Stimulated activated CD4-positive, alpha-beta T cell treated with anti-CD3 and anti-CD28 coated beads, TNF-alpha, amount 100 ng/mL, for 24 hours (primary cell): ENCODE results near the gene TBL1Y.
"Not testable (repeated sequence)": the region's sequence is repeated elsewhere in the genome, so short reads cannot be mapped to it uniquely, and the experiment has no call there.

Experiments
- DNase-seq, 3 experiments: peaks; one replicate each; pipeline ENCODE4 v3.0.0-alpha.2; 2020; ENCODE audit warnings: low read depth in 3 of 3

TBL1Y gene

DNA sequence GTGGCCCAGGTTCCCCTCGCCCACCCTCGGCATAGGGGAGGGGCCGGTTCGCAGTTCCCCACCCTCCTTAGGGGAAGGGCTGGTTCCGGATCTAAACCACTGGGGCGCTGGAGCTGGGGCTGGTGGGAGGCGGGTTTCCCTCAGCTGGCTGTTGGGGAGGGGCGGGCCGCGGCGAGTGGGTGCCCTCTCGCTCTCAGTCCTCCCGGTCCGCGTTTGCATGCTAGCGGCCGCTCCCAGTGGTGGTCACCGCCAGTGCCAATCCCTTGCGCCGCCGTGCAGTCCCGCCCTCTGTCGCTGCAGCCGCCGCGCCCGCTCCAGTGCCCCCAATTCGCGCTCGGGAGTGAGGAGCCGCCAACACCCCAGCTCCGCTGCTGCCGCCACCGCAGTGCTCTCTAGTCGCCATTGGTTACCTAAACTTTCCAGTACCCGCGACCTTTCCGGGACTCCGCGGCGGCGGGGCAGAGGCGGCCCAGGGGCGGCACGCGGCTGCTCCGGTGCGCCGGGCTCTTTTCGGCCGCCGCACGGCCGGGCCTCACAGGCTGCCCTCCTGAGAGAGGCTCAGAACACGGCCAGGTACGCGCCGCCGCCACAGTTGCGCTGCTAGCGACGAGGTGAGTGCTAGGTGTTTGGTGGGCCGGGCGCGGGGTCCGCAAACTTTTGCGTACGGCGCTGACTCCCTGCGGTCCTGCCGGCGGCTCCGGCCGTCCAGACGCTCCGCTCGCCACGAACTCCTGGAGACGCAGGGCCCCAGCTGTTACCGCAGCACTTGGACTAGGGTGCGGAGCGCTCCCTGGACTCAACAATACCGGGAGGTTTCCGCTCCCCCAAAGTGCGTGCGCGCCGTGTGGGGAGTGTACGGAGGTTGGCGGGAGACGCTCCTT is at the start of gene TBL1Y:
Gene TBL1Y, plus strand, starts transcription at position 326 of the 881 bp plus-strand sequence. CDS start 114,388 bp downstream, outside the sequence.
- no peak for DNase-seq

- DNase-seq: no peak
Measured at GRCh38 chrY:6894496-6894895, 16.0 kb upstream of the TBL1Y start.

DNA sequence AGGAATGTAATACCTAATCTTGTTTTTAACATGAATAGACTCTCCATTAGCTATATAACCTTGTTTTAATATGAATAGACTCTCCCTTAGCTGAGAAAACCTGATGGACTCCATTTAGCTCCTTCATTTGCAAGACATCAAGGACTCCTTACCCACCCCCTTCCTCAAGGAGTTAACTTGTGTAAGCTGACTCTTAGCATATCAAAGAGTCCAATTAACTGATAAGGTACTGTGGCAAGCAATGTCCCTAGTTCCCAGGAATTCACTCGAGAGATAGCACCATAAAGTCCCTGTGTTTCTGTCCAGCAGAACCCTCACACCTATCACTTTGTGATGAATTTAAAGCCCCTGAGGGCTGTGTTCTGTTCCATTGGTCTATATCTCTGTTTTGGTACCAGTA is 15.3 kb upstream of the TBL1Y start:
- DNase-seq: no peak

DNA sequence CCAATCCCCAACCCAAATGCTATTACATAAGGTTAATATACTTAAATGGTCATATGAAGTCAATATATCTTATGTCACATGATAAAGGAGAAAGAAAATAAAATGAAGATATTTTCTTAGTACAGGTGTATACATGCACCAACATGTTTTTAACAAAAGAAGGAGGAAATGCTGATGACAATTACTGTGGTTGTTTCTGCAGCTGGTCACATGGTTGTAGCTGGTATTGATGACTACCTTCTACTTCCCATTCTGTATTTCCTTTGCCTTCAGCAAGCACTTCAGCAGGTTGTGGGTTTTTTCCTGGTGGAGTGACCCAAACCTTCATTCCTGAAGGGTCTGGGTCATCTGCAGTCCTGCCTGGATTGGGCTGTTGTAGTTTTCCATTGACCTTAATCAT is 8.4 kb upstream of the TBL1Y start:
- DNase-seq: not testable (repeated sequence)

GRCh38 chrY:6907591-6907990 is 2.9 kb upstream of the TBL1Y start:
- no peak for DNase-seq

DNA sequence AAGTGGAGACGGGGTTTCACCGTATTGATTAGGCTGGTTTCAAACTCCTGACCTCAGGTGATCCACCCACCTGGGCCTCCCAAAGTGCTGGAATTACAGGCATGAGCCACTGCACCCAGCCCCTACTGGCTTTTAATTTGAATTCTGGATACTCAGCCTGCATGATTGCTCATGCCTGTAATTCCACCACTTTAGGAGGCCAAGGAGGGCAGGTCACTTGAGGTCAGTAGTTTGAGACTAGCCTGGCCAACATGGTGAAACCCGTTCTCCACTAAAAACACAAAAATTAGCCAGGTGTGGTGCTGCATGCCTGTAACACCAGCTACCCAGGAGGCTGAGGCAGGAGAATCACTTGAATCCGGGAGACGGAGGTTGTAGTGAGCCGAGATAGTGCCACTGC is 2.5 kb upstream of the TBL1Y start:
- not testable (repeated sequence) for DNase-seq

DNA sequence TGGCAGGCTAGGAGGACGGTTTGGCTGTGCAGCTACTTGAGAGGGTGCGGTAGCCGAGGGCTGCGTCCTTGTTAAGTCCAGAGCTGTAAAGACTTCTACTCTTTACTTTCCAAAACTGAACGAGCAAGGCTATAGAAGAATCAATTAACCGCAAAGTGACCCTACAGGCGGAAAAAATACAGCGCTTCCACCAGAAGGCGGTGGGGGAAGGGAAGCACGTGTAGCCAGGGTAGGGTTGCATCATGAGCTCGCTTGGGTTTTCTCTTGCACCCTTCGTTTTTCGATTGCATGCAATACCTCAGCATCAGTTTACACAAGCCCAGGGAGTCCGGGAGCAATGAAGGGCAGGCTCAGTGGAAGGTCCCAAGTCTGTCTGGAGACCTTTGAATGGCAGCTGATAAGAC is 1.4 kb upstream of the TBL1Y start:
- DNase-seq: no peak

- no peak for DNase-seq
Measured at GRCh38 chrY:6909856-6910255, 641 bp upstream of the TBL1Y start.

DNA sequence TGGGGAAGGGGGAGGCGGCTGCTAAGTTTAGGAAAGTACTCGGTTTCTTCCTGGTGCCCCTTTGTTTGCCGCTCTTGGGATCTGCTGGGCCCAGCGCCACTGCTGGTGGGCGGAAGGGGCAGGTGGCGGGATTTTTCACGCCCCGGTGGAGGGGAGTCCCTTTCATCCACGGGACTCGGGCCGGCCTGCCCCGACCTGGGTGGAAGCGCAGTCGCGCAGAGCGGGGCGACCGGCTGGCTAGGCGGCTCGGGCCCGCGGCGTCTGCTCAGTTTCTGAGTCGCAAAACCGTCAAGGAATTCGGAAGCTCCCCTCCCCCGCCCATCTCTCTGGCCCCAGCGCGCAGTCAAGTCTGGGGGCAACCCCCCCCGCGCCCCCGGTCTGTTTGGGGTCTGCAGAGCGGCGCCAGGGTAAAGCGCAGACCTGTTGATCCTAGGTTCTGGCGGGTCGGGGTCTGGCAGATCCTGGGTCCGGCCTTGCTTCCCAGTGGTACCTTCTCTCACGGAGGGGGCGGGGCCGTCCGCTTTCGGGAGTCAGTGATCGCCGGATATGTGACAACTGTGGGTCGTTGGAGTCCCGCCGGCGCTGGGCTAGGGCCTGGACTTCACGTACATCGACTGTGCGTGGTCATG is 870 bp downstream of the TBL1Y start, which contains the start of gene AMELY:
Gene AMELY, minus strand, starts transcription at position 500 of the 629 bp plus-strand sequence. CDS start 39,144 bp downstream, outside the sequence.
- no peak for DNase-seq

DNA sequence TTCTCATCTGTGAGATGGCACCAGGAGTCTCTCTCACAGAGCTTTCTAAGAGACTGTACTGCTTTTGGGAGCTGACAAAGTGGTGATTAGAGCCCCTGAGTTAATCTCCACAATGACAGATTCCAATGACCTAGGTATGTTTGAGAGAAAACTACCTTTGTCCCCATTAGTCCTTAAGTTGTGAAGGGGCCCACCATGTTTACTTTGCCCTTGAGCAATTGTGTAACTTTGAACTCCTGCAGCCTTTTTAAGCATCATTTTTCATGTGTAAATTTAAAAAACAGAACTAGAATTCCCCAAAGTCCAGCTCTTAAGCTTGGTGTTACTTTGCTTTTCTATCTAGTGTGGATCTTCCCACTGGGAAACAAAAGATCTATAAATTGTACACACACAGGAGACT is 2.9 kb downstream of the TBL1Y start:
- no peak for DNase-seq

DNA sequence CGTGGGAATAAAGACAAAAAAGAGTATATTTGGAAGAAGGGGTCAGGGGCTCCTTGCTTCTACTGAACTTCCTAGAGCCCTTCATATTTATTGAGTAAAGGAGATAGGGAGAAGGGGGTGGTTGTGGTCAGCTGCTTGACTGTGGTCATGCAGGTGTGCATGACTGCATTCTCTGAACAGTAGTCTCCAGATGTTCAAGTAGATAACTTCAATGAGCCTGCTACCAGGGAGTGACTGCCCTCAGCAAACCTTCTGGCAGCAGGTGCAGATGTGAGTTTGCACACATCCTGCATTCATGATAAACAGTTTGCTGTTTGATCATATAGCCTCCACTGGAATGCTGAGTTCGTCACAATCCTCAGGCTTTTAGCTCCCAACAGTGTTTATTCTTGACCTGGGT is 10.6 kb downstream of the TBL1Y start:
- no peak for DNase-seq

DNA sequence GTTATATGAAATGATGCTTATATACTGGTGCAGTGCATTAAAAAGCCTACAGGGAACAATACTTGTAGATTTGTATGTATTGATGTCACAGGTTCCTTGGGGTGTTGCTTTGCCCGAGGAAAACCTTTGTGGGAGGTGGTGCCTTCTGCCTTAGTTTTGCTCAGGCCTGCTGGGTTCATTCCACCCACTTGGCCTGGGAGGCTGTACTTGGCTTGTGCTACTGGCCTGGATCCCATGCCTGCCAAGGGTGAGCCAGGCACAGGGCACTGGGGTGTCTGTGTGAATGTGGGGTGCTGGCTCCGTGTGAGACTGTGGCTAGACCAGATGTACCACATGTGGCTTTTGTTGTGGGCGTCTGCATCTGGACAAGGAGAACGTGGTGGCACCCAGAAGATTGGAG is 17.8 kb downstream of the TBL1Y start:
- no peak for DNase-seq

DNA sequence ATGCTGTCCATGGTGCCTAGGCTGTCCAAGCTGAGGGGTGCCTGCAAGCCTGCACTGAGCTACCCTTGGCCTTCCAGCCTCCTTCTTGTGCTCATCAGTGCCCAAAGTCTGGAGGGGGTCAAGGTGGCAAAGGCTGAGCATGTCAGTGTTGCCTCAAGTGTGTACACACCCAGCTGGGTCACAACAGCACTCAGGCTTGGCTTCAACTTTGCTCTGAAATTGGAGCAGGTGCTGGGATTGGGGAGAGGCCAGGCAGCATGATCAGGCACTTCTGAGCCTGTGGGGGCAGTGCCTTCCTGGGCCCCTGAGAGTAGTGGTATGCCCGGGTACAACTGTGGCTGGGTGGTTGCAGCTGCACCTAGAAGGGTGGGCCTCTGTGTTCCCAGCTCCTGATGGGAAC is 18.7 kb downstream of the TBL1Y start:
- DNase-seq: no peak

GRCh38 chrY:6931779-6932396 is 21.4 kb downstream of the TBL1Y start:
- no peak for DNase-seq

DNA sequence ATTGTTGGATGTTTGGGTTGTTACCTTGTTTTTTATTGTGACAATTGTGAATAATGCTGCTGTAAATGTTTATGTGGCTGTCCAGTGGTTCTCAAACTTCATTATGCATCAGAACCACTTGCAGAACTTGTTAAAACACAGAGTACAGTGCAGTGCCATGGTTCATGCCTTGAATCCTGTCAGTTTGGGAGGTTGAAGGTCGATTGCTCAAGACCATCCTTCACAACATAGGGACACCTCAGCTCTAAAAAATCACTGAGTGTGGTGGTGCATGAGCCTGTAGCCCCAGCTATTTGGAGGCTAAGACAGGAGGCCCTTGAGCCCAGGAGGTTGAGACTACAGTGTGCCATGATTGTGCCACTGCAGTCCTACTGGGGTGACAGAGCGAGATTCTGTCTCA is 25.0 kb downstream of the TBL1Y start:
- DNase-seq: no peak

GRCh38 chrY:6947695-6948094 is 37.2 kb downstream of the TBL1Y start:
- DNase-seq: no peak

GRCh38 chrY:6948378-6948777 is 37.9 kb downstream of the TBL1Y start:
- DNase-seq: no peak

DNA sequence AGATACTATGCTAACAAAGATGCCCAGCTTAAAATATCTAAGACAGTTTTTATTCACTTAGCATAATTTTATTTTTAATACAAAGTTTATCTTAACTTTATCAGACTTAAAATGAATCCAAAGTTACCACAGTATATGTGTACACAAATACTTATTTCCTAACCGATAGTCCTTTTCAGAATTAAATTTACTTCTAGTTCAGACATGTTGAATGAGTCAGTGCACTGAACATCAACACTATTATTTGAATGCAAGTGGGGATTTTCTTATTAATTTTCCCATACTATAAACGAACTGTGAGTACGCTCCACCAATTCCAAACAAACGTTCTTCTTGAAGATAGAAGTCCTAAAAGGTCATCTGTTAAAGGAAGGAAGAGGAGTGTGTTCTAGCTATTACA is 39.5 kb downstream of the TBL1Y start:
- no peak for DNase-seq

DNA sequence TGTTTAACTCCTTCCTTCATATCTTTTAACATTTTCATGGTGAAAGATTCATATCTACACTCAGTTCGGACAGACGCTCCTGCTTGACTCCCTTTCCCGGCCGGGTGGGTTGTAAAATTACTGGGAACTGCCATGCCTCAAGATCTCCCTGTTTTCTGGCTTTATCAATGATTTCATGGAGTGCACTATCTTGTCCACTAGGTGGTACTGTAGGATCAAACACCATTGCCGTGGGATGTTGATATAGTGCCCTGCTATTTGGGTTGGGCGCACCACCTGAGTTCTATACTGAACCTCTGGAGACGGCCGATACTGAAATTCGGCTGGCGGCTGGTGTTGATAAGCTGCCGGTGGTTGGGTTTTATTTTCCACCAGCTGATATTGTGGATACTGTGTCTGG is 54.2 kb downstream of the TBL1Y start:
- DNase-seq: peak in 1 of 3 experiments; percentile 7

GRCh38 chrY:6966521-6966920 is 56.0 kb downstream of the TBL1Y start:
- no peak for DNase-seq

GRCh38 chrY:6967736-6968135 is 57.2 kb downstream of the TBL1Y start:
- no peak for DNase-seq

DNA sequence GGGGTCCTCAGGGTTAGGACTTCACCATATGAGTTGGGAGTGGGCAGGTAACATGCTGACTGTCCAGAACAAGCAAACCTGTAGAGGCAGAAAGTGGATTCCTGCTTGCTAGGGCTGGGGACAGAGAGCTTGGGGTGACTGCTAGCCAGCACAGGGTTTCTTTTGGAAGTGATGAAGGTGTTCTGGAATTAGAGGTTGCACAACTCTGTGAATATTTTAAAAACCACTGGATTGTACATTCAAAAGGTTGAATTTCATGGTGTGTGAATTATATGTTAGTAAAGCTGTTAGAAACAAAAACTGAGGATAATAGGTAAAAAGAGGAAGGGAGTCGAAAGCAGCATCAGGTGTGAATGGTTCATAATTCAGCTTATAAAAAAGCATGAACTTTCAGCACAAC is 57.7 kb downstream of the TBL1Y start:
- DNase-seq: no peak
